ENCODE data around the gene PCDH19.

The PCDH19 gene

DNA sequence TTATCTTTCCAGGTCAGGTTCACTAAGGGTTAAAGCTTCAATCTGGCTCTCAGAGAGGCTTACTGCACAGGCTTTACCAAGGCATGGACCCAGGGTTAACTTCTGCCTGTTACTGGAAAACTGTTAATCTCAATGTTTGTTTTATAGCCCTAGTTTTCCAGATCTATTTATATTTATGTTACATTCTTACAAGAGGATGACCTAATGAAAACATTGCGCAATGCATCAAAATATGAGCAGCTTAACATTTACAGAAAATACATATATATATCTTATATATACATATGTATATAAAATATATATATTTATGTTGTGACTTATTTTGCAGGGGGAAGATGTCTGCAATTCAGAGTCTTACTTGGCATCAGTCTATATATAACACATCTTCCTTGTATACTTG, 112.3 kb downstream of the PCDH19 start:
- WGBS, 2 experiments, result no CpG with 5 or more reads among the region's 1 CpG

DNA sequence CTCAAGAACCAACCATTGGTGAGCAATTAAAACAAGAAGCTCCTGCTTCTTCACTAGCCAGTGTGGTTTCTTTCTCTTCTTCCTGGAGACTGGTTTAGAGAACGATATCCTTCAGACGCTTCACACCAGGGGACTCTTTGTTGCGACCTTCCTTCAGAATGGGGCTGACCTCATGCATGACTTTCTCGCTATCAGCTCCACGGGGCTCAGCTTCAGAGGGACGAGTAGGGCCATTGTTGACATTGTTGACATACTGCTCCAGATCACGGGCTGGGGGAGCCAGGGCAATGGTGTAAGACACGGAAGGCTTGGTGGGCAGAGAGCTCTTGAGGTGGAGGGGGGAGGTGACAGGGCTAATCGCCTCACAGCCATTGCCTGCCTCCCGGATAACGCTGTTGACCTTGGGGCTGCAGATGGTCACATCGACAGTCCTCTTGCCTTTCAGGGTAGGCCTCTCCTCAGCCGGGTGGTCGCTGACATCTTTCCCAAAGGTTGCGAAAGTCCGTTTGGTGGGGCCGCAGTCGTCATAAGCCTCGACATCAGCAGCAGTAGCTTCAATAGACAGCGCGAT, 113.8 kb downstream of the PCDH19 start:
- Histone ChIP-seq H3K27me3 (ENCODE audit: control insufficient read depth, insufficient read depth, low read length, poor library complexity, severe bottlenecking) (no peaks in the 10 kb centered on the region), H3K4me1 (ENCODE audit: control insufficient read depth, insufficient read depth, low read length) (no peaks in the 10 kb centered on the region), H3K4me3 (ENCODE audit: insufficient read depth, low read depth, low read length) (no peak overlapping the region), H3K27ac (ENCODE audit: insufficient read depth, low read depth, low read length, poor library complexity, severe bottlenecking) (no peak overlapping the region), H3K36me3 (ENCODE audit: control insufficient read depth, insufficient read depth, low read length) (no peaks in the 10 kb centered on the region), H3K9me3 (ENCODE audit: control insufficient read depth, low read length) (no peaks in the 10 kb centered on the region)
- WGBS, 2 experiments, result 48 to 50% methylated on average over 21 of the region's 21 CpGs

More for the DNA sequence above, 112.3 kb downstream of the PCDH19 start:
- Histone ChIP-seq H3K27me3 (ENCODE audit: control insufficient read depth, insufficient read depth, low read length, poor library complexity, severe bottlenecking) (no peaks in the 10 kb centered on the region), H3K9me3 (ENCODE audit: control insufficient read depth, low read length) (no peaks in the 10 kb centered on the region), H3K27ac (ENCODE audit: insufficient read depth, low read depth, low read length, poor library complexity, severe bottlenecking) (no peak overlapping the region), H3K4me3 (ENCODE audit: insufficient read depth, low read depth, low read length) (no peak overlapping the region), H3K4me1 (ENCODE audit: control insufficient read depth, insufficient read depth, low read length) (no peaks in the 10 kb centered on the region), H3K36me3 (ENCODE audit: control insufficient read depth, insufficient read depth, low read length) (no peaks in the 10 kb centered on the region)

DNA sequence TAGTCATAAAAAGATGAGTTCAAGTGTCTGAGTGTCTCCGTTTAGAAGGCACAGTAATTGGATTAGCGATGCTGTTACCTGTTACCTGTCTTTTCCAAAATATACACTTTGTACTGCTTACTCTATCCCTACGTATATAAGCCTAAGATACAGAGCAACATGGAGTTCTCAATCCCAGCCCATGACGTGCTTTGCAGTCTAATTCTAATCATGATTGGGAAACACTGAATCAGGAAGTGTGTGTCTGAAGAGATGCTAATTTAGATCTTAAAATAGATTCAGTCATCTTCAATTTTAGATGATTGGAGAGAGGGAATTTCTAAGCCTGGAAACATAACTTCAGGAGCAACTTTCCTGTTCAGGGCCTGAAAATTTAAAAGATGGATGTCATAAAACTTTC, 115.1 kb downstream of the PCDH19 start:
- no peaks in the 10 kb centered on the region for H3K27me3 ChIP-seq (ENCODE audit: control insufficient read depth, insufficient read depth, low read length, poor library complexity, severe bottlenecking)
- 92% methylated on average over 3 to 4 of the region's 4 CpGs for WGBS, 2 experiments
- no peak overlapping the region for H3K4me3 ChIP-seq (ENCODE audit: insufficient read depth, low read depth, low read length)

DNA sequence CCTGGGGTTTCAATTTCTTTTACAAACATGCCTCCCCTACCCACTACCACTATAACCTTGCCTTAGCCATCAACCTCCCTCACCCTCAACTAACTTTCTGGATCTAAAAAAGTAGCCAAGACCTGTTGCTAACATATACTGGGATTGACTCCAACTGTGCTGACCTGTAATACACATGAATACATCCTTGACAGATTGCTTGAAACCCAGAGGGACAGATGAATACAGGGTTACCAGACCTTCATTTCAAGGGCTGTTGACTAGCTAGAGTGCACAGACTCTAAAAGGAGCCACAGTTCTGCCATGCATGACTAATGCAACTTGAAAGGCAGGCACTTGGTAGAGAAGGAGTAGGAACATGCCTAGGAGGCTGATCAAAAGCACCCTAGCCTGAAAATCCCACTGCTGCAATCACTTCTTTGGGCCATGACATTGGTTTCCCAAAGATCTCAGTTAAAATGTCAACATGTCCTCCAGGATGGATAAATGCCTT, 121.0 kb downstream of the PCDH19 start:
- H3K27ac ChIP-seq (ENCODE audit: insufficient read depth, low read depth, low read length, poor library complexity, severe bottlenecking), result no peak overlapping the region

More for the DNA sequence above, 115.1 kb downstream of the PCDH19 start:
- Histone ChIP-seq H3K36me3 (ENCODE audit: control insufficient read depth, insufficient read depth, low read length) (no peaks in the 10 kb centered on the region), H3K4me1 (ENCODE audit: control insufficient read depth, insufficient read depth, low read length) (no peaks in the 10 kb centered on the region), H3K9me3 (ENCODE audit: control insufficient read depth, low read length) (no peaks in the 10 kb centered on the region), H3K27ac (ENCODE audit: insufficient read depth, low read depth, low read length, poor library complexity, severe bottlenecking) (no peak overlapping the region)

DNA sequence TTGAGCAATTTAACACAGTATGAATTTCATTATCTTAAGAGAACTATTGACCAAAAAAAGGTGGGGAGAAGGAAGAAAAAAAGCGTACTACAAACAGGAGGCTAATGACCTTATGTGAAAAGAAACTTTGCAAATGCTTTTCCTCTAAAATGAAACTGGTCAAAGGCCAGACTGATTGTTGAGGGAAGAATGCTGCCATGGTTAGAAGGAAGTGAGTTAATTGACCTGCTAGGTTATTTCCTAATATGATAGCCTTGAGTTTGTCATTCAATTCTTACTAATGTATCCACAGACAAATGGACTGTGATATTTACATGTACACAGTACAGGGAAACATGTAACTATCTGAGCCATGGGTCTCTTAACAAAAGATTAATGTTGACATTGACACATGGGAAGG, 132.8 kb downstream of the PCDH19 start:
- Histone ChIP-seq H3K4me3 (ENCODE audit: insufficient read depth, low read depth, low read length) (no peak overlapping the region), H3K36me3 (ENCODE audit: control insufficient read depth, insufficient read depth, low read length) (no peaks in the 10 kb centered on the region), H3K9me3 (ENCODE audit: control insufficient read depth, low read length) (no peaks in the 10 kb centered on the region), H3K4me1 (ENCODE audit: control insufficient read depth, insufficient read depth, low read length) (no peaks in the 10 kb centered on the region), H3K27me3 (ENCODE audit: control insufficient read depth, insufficient read depth, low read length, poor library complexity, severe bottlenecking) (no peaks in the 10 kb centered on the region), H3K27ac (ENCODE audit: insufficient read depth, low read depth, low read length, poor library complexity, severe bottlenecking) (no peak overlapping the region)
- WGBS, 2 experiments, result 80 to 94% methylated on average over 1 of the region's 1 CpG

More for the DNA sequence above, 121.0 kb downstream of the PCDH19 start:
- Histone ChIP-seq H3K27me3 (ENCODE audit: control insufficient read depth, insufficient read depth, low read length, poor library complexity, severe bottlenecking) (no peaks in the 10 kb centered on the region), H3K4me3 (ENCODE audit: insufficient read depth, low read depth, low read length) (no peak overlapping the region), H3K4me1 (ENCODE audit: control insufficient read depth, insufficient read depth, low read length) (no peaks in the 10 kb centered on the region), H3K9me3 (ENCODE audit: control insufficient read depth, low read length) (no peaks in the 10 kb centered on the region), H3K36me3 (ENCODE audit: control insufficient read depth, insufficient read depth, low read length) (no peaks in the 10 kb centered on the region)

DNA sequence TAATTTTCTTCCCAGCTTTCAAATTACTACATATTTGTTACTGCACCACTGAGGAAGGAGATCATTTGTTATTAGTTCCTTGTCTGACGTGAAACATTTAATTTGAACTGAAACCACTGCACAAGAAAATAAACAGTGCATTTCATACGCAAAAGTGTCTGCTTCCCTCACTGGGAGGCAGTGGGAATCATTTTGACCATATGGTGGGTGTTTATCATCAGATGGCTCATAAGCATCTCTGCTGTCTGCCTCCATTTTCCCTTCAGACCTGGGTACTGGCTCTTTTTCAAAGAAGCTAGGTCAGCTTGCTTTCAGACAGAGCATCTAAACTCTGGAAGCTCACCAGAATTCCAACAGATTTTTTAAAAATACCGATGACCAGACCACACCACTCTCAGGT, 135.2 kb downstream of the PCDH19 start:
- 89% methylated on average over 3 of the region's 3 CpGs; no CpG with 5 or more reads in 1 of the 2 experiments for WGBS, 2 experiments
- Histone ChIP-seq H3K4me3 (ENCODE audit: insufficient read depth, low read depth, low read length) (no peak overlapping the region), H3K36me3 (ENCODE audit: control insufficient read depth, insufficient read depth, low read length) (no peaks in the 10 kb centered on the region), H3K4me1 (ENCODE audit: control insufficient read depth, insufficient read depth, low read length) (no peaks in the 10 kb centered on the region), H3K9me3 (ENCODE audit: control insufficient read depth, low read length) (no peaks in the 10 kb centered on the region), H3K27ac (ENCODE audit: insufficient read depth, low read depth, low read length, poor library complexity, severe bottlenecking) (no peak overlapping the region), H3K27me3 (ENCODE audit: control insufficient read depth, insufficient read depth, low read length, poor library complexity, severe bottlenecking) (no peaks in the 10 kb centered on the region)

DNA sequence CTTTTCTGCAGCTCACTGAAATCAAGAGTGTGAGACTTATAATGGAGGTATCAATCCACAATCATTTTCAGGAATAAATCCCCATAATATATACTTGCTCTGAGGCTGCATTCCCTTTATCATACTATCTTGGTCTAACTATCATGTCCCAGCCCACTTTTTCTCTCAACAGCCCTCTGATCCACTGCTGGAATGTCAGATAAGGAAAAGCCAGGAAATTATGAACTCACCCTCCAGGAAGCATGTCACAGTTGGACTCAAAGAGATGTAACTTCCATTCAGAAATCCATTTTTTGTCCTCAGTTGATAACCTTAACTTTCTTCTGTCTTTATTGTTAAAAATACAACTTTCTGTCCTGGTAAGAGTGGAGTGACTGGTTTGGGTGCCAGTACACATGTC, 144.9 kb downstream of the PCDH19 start:
- H3K4me1 ChIP-seq (ENCODE audit: control insufficient read depth, insufficient read depth, low read length), result no peaks in the 10 kb centered on the region
- H3K4me3 ChIP-seq (ENCODE audit: insufficient read depth, low read depth, low read length), result no peak overlapping the region
- no peaks in the 10 kb centered on the region for H3K36me3 ChIP-seq (ENCODE audit: control insufficient read depth, insufficient read depth, low read length)
- no peaks in the 10 kb centered on the region for H3K27me3 ChIP-seq (ENCODE audit: control insufficient read depth, insufficient read depth, low read length, poor library complexity, severe bottlenecking)
- H3K9me3 ChIP-seq (ENCODE audit: control insufficient read depth, low read length), result no peaks in the 10 kb centered on the region
- H3K27ac ChIP-seq (ENCODE audit: insufficient read depth, low read depth, low read length, poor library complexity, severe bottlenecking), result no peak overlapping the region

DNA sequence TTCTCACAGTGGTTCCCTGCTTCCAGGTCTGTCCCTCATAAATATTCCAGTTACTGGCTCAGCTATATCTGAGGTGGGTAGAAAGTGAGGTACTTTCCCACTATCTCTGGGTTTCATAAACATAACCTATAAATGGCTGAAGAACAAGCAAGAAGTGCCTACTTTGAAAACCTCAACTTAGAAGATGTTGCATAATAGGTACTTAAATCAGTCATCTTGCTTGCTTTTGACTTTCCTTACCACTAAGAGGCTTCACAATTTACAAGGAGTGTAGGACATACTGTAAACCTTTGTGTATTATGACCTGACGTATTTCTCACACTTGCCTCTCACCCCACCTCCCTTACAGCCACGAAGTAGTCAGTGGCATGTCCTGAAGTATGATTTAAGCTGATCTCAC, 145.9 kb downstream of the PCDH19 start:
- Histone ChIP-seq H3K9me3 (ENCODE audit: control insufficient read depth, low read length) (no peaks in the 10 kb centered on the region), H3K27me3 (ENCODE audit: control insufficient read depth, insufficient read depth, low read length, poor library complexity, severe bottlenecking) (no peaks in the 10 kb centered on the region), H3K27ac (ENCODE audit: insufficient read depth, low read depth, low read length, poor library complexity, severe bottlenecking) (no peak overlapping the region), H3K36me3 (ENCODE audit: control insufficient read depth, insufficient read depth, low read length) (no peaks in the 10 kb centered on the region), H3K4me3 (ENCODE audit: insufficient read depth, low read depth, low read length) (no peak overlapping the region), H3K4me1 (ENCODE audit: control insufficient read depth, insufficient read depth, low read length) (no peaks in the 10 kb centered on the region)
- 100% methylated on average over 2 of the region's 2 CpGs; no CpG with 5 or more reads in 1 of the 2 experiments for WGBS, 2 experiments

DNA sequence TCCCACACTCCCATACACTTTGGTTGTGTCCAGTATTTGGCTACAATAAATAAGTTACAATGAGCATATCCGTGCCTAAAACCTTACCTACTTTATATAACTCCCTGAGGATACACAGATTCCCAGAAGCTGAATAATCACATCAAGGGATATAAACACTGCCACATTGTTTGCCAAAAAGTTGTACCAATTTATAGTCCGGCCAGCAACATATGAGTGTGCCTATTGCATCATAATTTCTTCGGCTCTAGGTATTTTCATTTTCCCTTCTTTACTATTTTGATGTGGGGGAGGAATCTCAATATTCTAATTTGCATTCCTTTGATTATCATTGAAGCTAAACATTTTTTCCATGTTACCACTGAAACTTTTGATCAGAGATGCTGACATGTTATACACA, 146.4 kb downstream of the PCDH19 start:
- no peaks in the 10 kb centered on the region for H3K9me3 ChIP-seq (ENCODE audit: control insufficient read depth, low read length)
- no peak overlapping the region for H3K4me3 ChIP-seq (ENCODE audit: insufficient read depth, low read depth, low read length)
- 87 to 90% methylated on average over 2 of the region's 3 CpGs for WGBS, 2 experiments
- H3K4me1 ChIP-seq (ENCODE audit: control insufficient read depth, insufficient read depth, low read length), result no peaks in the 10 kb centered on the region
- no peaks in the 10 kb centered on the region for H3K36me3 ChIP-seq (ENCODE audit: control insufficient read depth, insufficient read depth, low read length)
- H3K27ac ChIP-seq (ENCODE audit: insufficient read depth, low read depth, low read length, poor library complexity, severe bottlenecking), result no peak overlapping the region
- no peaks in the 10 kb centered on the region for H3K27me3 ChIP-seq (ENCODE audit: control insufficient read depth, insufficient read depth, low read length, poor library complexity, severe bottlenecking)

DNA sequence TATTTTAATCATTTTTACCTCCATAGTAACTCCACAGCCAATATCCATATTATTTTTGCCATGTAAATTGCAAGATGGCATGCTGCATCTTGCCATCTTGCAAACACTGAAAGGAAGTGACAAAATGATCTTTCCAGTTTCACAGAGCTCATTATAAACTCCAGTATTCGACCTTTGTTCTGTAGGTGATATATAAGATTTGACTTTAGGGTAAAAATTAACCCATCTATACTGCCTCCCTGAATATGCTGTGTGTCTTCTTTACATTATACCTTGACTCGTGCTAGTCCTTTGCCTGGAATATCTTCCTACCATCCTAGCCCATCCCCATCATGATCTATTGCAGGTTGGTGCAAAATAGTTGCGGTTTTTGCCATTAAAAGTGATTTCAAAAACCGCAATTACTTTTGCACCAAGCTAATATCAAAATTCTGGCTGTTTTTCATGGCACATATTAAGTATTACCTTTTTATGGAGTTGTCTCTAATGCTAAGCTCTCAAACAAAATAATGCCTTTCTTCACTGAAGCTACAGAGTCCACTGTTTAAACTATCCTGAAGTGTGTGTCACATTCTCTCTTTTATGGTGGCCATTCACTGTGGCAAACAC, 161.1 kb downstream of the PCDH19 start:
- no peak overlapping the region for H3K4me3 ChIP-seq (ENCODE audit: insufficient read depth, low read depth, low read length)
- no peaks in the 10 kb centered on the region for H3K36me3 ChIP-seq (ENCODE audit: control insufficient read depth, insufficient read depth, low read length)
- H3K4me1 ChIP-seq (ENCODE audit: control insufficient read depth, insufficient read depth, low read length), result no peaks in the 10 kb centered on the region
- H3K9me3 ChIP-seq (ENCODE audit: control insufficient read depth, low read length), result no peaks in the 10 kb centered on the region
- no peak overlapping the region for H3K27ac ChIP-seq (ENCODE audit: insufficient read depth, low read depth, low read length, poor library complexity, severe bottlenecking)
- no peaks in the 10 kb centered on the region for H3K27me3 ChIP-seq (ENCODE audit: control insufficient read depth, insufficient read depth, low read length, poor library complexity, severe bottlenecking)
- WGBS, 2 experiments, result 89 to 100% methylated on average over 2 to 4 of the region's 4 CpGs
